NCI-H510A treated with DMSO at 0.1 percent for 48 hours (cell line): ENCODE results near the gene MMEL1.
"Not testable (repeated sequence)": the region's sequence is repeated elsewhere in the genome, so short reads cannot be mapped to it uniquely, and the experiment has no call there.

ENCODE experiments used
- DNase-seq: peaks from one replicate; lab custom pipeline; 2025; lab: John Stamatoyannopoulos, UW

MMEL1 gene

GRCh38 chr1:2632561-2633361 is at the start of gene MMEL1:
Gene MMEL1, minus strand, starts transcription at chr1:2633016. Its CDS starts 3,532 bp downstream, at chr1:2629484.
- DNase-seq: no peak

- not testable (repeated sequence) for DNase-seq
These were observed 43.9 kb upstream of the MMEL1 start for GRCh38 chr1:2676726-2677125.

- not testable (repeated sequence) for DNase-seq
These were observed 38.8 kb upstream of the MMEL1 start for GRCh38 chr1:2671656-2672055.

GRCh38 chr1:2659806-2660205 is 27.0 kb upstream of the MMEL1 start:
- DNase-seq: not testable (repeated sequence)

GRCh38 chr1:2657909-2658308 is 25.1 kb upstream of the MMEL1 start:
- not testable (repeated sequence) for DNase-seq

- not testable (repeated sequence) for DNase-seq
These were observed 24.3 kb upstream of the MMEL1 start for GRCh38 chr1:2657124-2657523.

- DNase-seq: not testable (repeated sequence)
These were observed 23.0 kb upstream of the MMEL1 start for GRCh38 chr1:2655598-2656434.

- not testable (repeated sequence) for DNase-seq
These were observed 21.7 kb upstream of the MMEL1 start for GRCh38 chr1:2654443-2654948.

- not testable (repeated sequence) for DNase-seq
These were observed 21.1 kb upstream of the MMEL1 start for GRCh38 chr1:2653741-2654442.

- DNase-seq: not testable (repeated sequence)
These were observed 20.2 kb upstream of the MMEL1 start for GRCh38 chr1:2652926-2653571.

GRCh38 chr1:2652152-2652925 is 19.5 kb upstream of the MMEL1 start:
- not testable (repeated sequence) for DNase-seq

GRCh38 chr1:2650967-2651645 is 18.3 kb upstream of the MMEL1 start:
- no peak for DNase-seq

GRCh38 chr1:2646837-2647236 is 14.0 kb upstream of the MMEL1 start:
- DNase-seq: no peak

GRCh38 chr1:2645776-2646175 is 13.0 kb upstream of the MMEL1 start:
- no peak for DNase-seq

- no peak for DNase-seq
These were observed 12.3 kb upstream of the MMEL1 start for GRCh38 chr1:2645143-2645542.

- DNase-seq: no peak
These were observed 11.8 kb upstream of the MMEL1 start for GRCh38 chr1:2644591-2645101.

- DNase-seq: no peak
These were observed 11.4 kb upstream of the MMEL1 start for GRCh38 chr1:2644171-2644570.

- DNase-seq: no peak
These were observed 10.7 kb upstream of the MMEL1 start for GRCh38 chr1:2643414-2644077.
